Astrocyte (in vitro differentiated cells and primary cell): ENCODE measurements around the gene ITPKB.

Experiments
- EZH2 ChIP-seq: IDR thresholded peaks from 2 replicates; pipeline ENCODE4 v1.6.1; 2012; ENCODE audit warnings: mild to moderate bottlenecking, low read length, inconsistent platforms; ENCODE audit not compliant: insufficient read depth
- TF ChIP-seq, protein P1 (sequence below): IDR thresholded peaks from 2 replicates; pipeline ENCODE4 v1.5.1; 2011; ENCODE audit warnings: low read depth, mild to moderate bottlenecking, inconsistent platforms, low read length, moderate library complexity; ENCODE audit not compliant: insufficient read depth

DNA sequence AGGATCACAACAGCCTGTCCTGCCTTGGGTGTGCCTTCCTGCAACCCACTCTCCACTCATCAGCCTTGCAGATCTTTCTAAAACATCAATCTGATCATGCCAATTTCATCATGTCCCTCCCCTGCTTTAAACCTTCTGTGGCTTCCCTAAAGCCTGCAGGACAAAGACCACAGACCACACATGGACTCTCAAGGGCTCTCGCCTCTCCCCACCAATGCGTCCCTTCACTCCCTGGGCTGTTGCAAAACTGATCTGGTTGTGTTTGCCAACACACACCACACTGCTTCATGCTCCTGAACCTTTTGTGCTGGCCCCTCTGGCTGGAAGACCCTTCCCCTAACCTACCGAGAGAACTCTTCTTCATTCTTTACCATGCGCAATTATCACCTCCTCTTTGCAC lies 72.4 kb downstream of the ITPKB start:
- no peak for TF ChIP-seq EZH2
- TF ChIP-seq, protein P1, sequence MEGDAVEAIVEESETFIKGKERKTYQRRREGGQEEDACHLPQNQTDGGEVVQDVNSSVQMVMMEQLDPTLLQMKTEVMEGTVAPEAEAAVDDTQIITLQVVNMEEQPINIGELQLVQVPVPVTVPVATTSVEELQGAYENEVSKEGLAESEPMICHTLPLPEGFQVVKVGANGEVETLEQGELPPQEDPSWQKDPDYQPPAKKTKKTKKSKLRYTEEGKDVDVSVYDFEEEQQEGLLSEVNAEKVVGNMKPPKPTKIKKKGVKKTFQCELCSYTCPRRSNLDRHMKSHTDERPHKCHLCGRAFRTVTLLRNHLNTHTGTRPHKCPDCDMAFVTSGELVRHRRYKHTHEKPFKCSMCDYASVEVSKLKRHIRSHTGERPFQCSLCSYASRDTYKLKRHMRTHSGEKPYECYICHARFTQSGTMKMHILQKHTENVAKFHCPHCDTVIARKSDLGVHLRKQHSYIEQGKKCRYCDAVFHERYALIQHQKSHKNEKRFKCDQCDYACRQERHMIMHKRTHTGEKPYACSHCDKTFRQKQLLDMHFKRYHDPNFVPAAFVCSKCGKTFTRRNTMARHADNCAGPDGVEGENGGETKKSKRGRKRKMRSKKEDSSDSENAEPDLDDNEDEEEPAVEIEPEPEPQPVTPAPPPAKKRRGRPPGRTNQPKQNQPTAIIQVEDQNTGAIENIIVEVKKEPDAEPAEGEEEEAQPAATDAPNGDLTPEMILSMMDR = no peak
